Lower leg skin (tissue), 4 donors: ENCODE data around the gene FLNA. TPM values are rescaled to one million over a fixed set of nuclear protein-coding genes. Genes with fewer than 3 reads are reported as not detected.

ENCODE experiments used
- DNase-seq, 2 donors: peaks; one replicate each; pipeline ENCODE4 v3.0.0-alpha.2; 2019; ENCODE audit warnings: low spot score in 2 of 2
- H3K4me3 ChIP-seq: fragments of 200-600 bp; sonication (generic); 2 replicates; pipeline ENCODE4 v1.5.1; 2017; ENCODE audit warnings: mild to moderate bottlenecking, low read depth; ENCODE audit not compliant: poor library complexity, severe bottlenecking
- CTCF ChIP-seq, 3 donors: fragments of 450-650 bp; IDR thresholded peaks; one replicate each; pipeline ENCODE4 v1.5.1; 2016; ENCODE audit warnings: antibody characterized with exemption in 3 of 3, mild to moderate bottlenecking in 3 of 3, moderate library complexity in 2 of 3
- POLR2A ChIP-seq, 2 donors: fragments of 450-650 bp; IDR thresholded peaks; one replicate each; pipeline ENCODE4 v1.6.1; 2016 to 2017; ENCODE audit warnings: antibody characterized with exemption in 2 of 2, mild to moderate bottlenecking in 1 of 2, moderate library complexity in 1 of 2
- WGBS, 2 donors: methylation state at CpG; one replicate each; pipeline ENCODE4 v1.1.5; 2018; 5-methylcytosine and 5-hydroxymethylcytosine counted together
- intact Hi-C: fragments of 100-400 bp; cut with DNase I; formaldehyde crosslinking; loops from one replicate; pipeline ENCODE4 v1.15.0; 2023; ENCODE audit warnings: low total_unique reads
- total RNA-seq, 4 donors: library from RNA; depleted of rRNA; stranded (reverse); fragments of >200 nt; gene quantifications; one replicate each; pipeline ENCODE4 v1.1.0, GENCODE V29; 2016

FLNA gene
- total RNA-seq, 4 donors from 2014 or later = 278 to 636 (median 365) TPM

- no peak overlapping the region for H3K4me3 ChIP-seq
- TF ChIP-seq CTCF (IDR thresholded peaks at IDR 0.05) = no peak
- no peak for TF ChIP-seq POLR2A (IDR thresholded peaks at IDR 0.05)
- DNase-seq = peak in 1 of 2 donors; percentile 58
- WGBS, 2 donors = 6 to 50% methylated on average over 11 to 21 of the region's 23 CpGs
- intact Hi-C loops = no loop called here
These were observed 811 bp downstream of the FLNA start for GRCh38 chrX:154373340-154374306.

- 3 to 32% methylated on average over 5 of the region's 5 CpGs for WGBS, 2 donors
- no peak overlapping the region for H3K4me3 ChIP-seq
- no peak for DNase-seq
- intact Hi-C loops = no loop called here
- TF ChIP-seq POLR2A (IDR thresholded peaks at IDR 0.05) (no peak), CTCF (IDR thresholded peaks at IDR 0.05) (no peak)
These were observed 1.8 kb downstream of the FLNA start for GRCh38 chrX:154372612-154373022.

- TF ChIP-seq CTCF (IDR thresholded peaks at IDR 0.05) = no peak
- TF ChIP-seq POLR2A (IDR thresholded peaks at IDR 0.05) = no peak
- DNase-seq = no peak
- 0 to 45% methylated on average over 11 to 41 of the region's 43 CpGs for WGBS, 2 donors
- intact Hi-C loops = no loop called here
- H3K4me3 ChIP-seq = peak overlapping the region; percentile 17
These were observed 2.6 kb downstream of the FLNA start for GRCh38 chrX:154371789-154372300.

- DNase-seq = peak; percentile 94 to 98
- intact Hi-C loops = no loop called here
- H3K4me3 ChIP-seq = peak overlapping the region; percentile 52
- WGBS, 2 donors = 0 to 40% methylated on average over 1 to 59 of the region's 77 CpGs
- TF ChIP-seq CTCF (IDR thresholded peaks at IDR 0.05) (no peak), POLR2A (IDR thresholded peaks at IDR 0.05) (peak in 1 of 2 donors; percentile 83)
These were observed 3.2 kb downstream of the FLNA start for GRCh38 chrX:154371017-154371788.

GRCh38 chrX:154370300-154371016 lies 4.0 kb downstream of the FLNA start:
- no peak for DNase-seq
- peak overlapping the region; percentile 52 for H3K4me3 ChIP-seq
- TF ChIP-seq CTCF (IDR thresholded peaks at IDR 0.05) (no peak), POLR2A (IDR thresholded peaks at IDR 0.05) (no peak)
- intact Hi-C loops = no loop called here
- WGBS, 2 donors = 14 to 69% methylated on average over 2 to 42 of the region's 63 CpGs
